Measurements from ENCODE around the gene PCP4.

Gene PCP4

DNA sequence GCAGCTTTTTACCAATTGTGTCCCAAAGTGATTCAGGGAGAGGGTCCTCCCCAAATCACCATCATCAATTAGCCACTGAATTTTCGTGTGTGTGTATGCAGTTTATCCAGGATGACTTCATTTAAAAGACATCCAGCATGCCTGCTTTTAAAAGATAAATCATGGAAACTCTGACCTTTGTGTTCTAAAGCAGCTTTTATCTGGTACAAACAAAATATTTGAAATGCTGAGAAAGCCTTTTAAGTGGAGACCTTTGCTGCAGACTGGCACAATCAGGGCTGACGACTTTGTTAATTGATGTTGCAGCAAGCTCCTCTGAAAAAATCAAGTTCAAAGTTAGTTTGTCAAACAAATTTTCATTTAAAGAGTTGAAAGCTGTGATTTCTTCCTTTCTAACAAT, 104.7 kb downstream of the PCP4 start:
- in situ Hi-C loops (cut with HindIII; ENCODE audit: low pct_unique_long_range_greater_than_20kb, low sequenced_read_pairs), result no loop called here
- no peak for TF ChIP-seq JUND (IDR thresholded peaks at IDR 0.05; ENCODE audit: low read depth)
- DNase-seq (ENCODE audit: low read depth in 1 of 2, low spot score in 1 of 2), result no peak

DNA sequence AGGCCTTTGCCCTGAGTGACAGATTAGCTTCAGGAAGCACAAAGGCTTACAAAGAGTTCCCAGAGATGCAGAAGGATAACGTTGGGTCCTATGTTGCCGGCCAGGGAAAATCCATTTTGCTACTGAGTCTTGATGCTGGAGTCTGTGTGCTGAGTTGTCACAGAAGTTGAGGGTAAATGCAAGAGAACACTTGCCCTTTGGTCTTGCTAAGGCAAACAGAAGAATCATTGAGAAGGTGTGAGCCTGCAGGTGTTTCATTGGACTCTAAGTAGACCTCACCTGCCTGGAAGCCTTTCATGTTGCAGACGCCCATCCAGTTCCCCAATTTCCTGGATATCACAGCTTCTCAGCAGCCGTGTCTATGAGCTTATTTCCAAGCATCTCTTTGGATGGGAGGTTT, 105.2 kb downstream of the PCP4 start:
- in situ Hi-C loops (cut with HindIII; ENCODE audit: low pct_unique_long_range_greater_than_20kb, low sequenced_read_pairs), result no loop called here
- DNase-seq (ENCODE audit: low read depth in 1 of 2, low spot score in 1 of 2), result no peak
- TF ChIP-seq JUND (IDR thresholded peaks at IDR 0.05; ENCODE audit: low read depth), result no peak

DNA sequence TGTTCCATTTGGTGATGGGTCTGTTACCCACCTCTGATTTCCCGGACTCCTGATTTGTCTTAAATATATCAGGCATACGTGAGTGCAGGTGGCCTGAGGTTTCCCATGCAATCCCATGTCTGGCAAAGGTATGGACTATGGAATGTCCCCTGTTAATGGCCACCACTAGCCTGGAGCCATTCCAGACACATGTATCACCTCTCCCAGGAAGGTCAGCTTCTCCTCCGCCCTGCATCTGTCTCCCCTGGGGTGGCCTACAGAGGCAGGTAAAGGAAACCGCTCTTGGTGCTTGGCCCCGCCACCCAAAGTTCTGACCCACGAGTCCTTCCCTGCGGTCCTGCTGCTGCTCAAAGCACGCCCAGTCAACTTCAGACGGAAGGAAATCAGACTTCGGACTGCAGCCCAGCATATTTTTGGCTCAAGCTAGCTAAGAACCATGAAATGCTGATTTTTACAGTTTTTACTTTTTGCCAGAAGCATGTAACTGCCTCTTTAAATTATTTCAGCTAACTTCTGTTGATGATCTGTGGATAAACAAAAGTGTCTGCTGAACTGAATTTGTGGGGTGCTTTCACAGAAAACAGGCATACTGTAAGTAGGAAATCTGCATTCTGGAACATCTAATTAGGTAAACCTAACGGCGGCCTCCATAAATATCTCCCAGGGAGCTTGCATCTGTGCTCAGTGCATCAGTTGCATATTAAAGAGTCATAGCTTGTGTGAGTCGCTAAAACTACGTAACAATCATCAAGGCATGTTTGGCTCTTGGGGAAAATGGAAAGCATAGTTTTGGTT, 105.9 kb downstream of the PCP4 start:
- in situ Hi-C loops (cut with HindIII; ENCODE audit: low pct_unique_long_range_greater_than_20kb, low sequenced_read_pairs), result no loop called here
- TF ChIP-seq JUND (IDR thresholded peaks at IDR 0.05; ENCODE audit: low read depth), result no peak
- no peak for DNase-seq (ENCODE audit: low read depth in 1 of 2, low spot score in 1 of 2)

DNA sequence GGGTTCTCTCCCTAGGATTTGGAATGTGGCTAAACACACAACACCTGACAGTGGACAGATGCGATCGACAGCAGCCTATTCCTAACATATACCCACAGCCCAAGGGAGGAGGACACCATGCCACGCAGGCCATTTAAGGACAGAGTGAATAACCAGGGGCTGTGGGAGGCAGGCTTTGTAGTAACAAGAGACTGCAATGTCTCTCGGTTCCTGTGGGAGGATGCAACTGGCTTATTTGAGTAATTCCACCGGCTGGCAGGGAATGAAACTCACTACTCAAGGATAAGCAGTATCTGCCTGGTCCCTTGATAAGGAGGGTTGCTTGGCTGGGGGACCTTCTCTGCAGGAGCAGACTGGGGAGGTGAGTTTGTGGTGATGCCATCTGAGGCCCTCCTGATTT, 109.6 kb downstream of the PCP4 start:
- no peak for TF ChIP-seq JUND (IDR thresholded peaks at IDR 0.05; ENCODE audit: low read depth)
- in situ Hi-C loops (cut with HindIII; ENCODE audit: low pct_unique_long_range_greater_than_20kb, low sequenced_read_pairs), result no loop called here
- DNase-seq (ENCODE audit: low read depth in 1 of 2, low spot score in 1 of 2), result peak in 1 of 2 experiments; percentile 45

Data from T47D (cell line).